SJSA1 (cell line): ENCODE results near the gene TAF11L14. TPM values are rescaled to one million over a fixed set of nuclear protein-coding genes. Genes with fewer than 3 reads are reported as not detected.
A peak's percentile ranks its signal among the peaks of the same experiment; 100 is the strongest.
"Not testable (repeated sequence)": the region's sequence is repeated elsewhere in the genome, so short reads cannot be mapped to it uniquely, and the experiment has no call there.

Source experiments
- DNase-seq, 2 experiments: peaks; one replicate each; pipeline ENCODE4 v3.0.0-alpha.2; 2015 to 2020; ENCODE audit warnings: low spot score in 2 of 2, low read depth in 1 of 2
- H3K27ac ChIP-seq: fragments of 250-450 bp; sonication (Bioruptor Pico); 2 replicates; pipeline ENCODE4 v1.5.1; 2020; ENCODE audit warnings: mild to moderate bottlenecking, moderate library complexity
- H3K27me3 ChIP-seq: fragments of 250-450 bp; sonication (Bioruptor Pico); replicated peaks from 2 replicates; pipeline ENCODE4 v1.5.1; 2020; ENCODE audit warnings: mild to moderate bottlenecking, moderate library complexity
- H3K36me3 ChIP-seq: fragments of 250-450 bp; sonication (Bioruptor Pico); 2 replicates; pipeline ENCODE4 v1.5.1; 2020; ENCODE audit warnings: mild to moderate bottlenecking
- H3K4me1 ChIP-seq: fragments of 250-450 bp; sonication (Bioruptor Pico); replicated peaks from 2 replicates; pipeline ENCODE4 v1.6.1; 2021; ENCODE audit warnings: mild to moderate bottlenecking
- H3K4me3 ChIP-seq: fragments of 250-450 bp; sonication (Bioruptor Pico); 2 replicates; pipeline ENCODE4 v1.5.1; 2020; ENCODE audit warnings: mild to moderate bottlenecking
- H3K9me3 ChIP-seq: fragments of 250-450 bp; sonication (Bioruptor Pico); replicated peaks from 2 replicates; pipeline ENCODE4 v1.5.1; 2020; ENCODE audit warnings: mild to moderate bottlenecking
- total RNA-seq: library from RNA; depleted of rRNA; stranded (reverse); fragments of >200 nt; shearing (Covaris generic); gene quantifications from 2 replicates; pipeline ENCODE4 v1.2.3, GENCODE V29; 2014; rRNA removed

TAF11L14 gene
- total RNA-seq, 1 experiment from 2014 or later: not detected

- H3K9me3 ChIP-seq, H3K36me3 ChIP-seq, H3K4me3 ChIP-seq, DNase-seq, H3K4me1 ChIP-seq, H3K27ac ChIP-seq, H3K27me3 ChIP-seq: not testable (repeated sequence)
These were observed 15.0 kb downstream of the TAF11L14 start for GRCh38 chr5:17649232-17649631.

- not testable (repeated sequence) for H3K36me3 ChIP-seq, H3K27me3 ChIP-seq, H3K4me3 ChIP-seq, H3K27ac ChIP-seq, H3K9me3 ChIP-seq, H3K4me1 ChIP-seq, DNase-seq
These were observed 21.0 kb downstream of the TAF11L14 start for GRCh38 chr5:17655201-17655759.

- Histone ChIP-seq H3K27ac (no peak overlapping the region), H3K4me1 (no peaks in the 10 kb centered on the region), H3K27me3 (no peaks in the 10 kb centered on the region), H3K9me3 (no peaks in the 10 kb centered on the region), H3K4me3 (no peak overlapping the region), H3K36me3 (no peaks in the 10 kb centered on the region)
- DNase-seq: no peak
These were observed 21.7 kb downstream of the TAF11L14 start for GRCh38 chr5:17655921-17656320.

- peaks cover 5% of the 10 kb centered on the region; the same call in 1 of the 2 replicates for H3K27me3 ChIP-seq
- no peak overlapping the region for H3K27ac ChIP-seq
- no peaks in the 10 kb centered on the region for H3K9me3 ChIP-seq
- DNase-seq: no peak
- H3K36me3 ChIP-seq: no peaks in the 10 kb centered on the region
- H3K4me1 ChIP-seq: no peaks in the 10 kb centered on the region
- no peak overlapping the region for H3K4me3 ChIP-seq
These were observed 28.9 kb downstream of the TAF11L14 start for GRCh38 chr5:17663182-17663581.

GRCh38 chr5:17665836-17666235, 31.6 kb downstream of the TAF11L14 start:
- Histone ChIP-seq H3K9me3 (no peaks in the 10 kb centered on the region), H3K36me3 (no peaks in the 10 kb centered on the region), H3K27me3 (peaks cover 5% of the 10 kb centered on the region; the same call in 1 of the 2 replicates), H3K27ac (no peak overlapping the region), H3K4me1 (no peaks in the 10 kb centered on the region), H3K4me3 (no peak overlapping the region)
- no peak for DNase-seq

GRCh38 chr5:17666726-17667235, 32.5 kb downstream of the TAF11L14 start:
- Histone ChIP-seq H3K4me1 (no peaks in the 10 kb centered on the region), H3K9me3 (peaks cover 6% of the 10 kb centered on the region; the same call in 1 of the 2 replicates), H3K36me3 (no peaks in the 10 kb centered on the region), H3K27me3 (peaks cover 5% of the 10 kb centered on the region; the same call in 1 of the 2 replicates), H3K4me3 (no peak overlapping the region), H3K27ac (no peak overlapping the region)
- DNase-seq: no peak

- H3K27ac ChIP-seq: no peak overlapping the region
- peaks cover 6% of the 10 kb centered on the region; the same call in 1 of the 2 replicates for H3K9me3 ChIP-seq
- no peaks in the 10 kb centered on the region for H3K36me3 ChIP-seq
- H3K27me3 ChIP-seq: peaks cover 5% of the 10 kb centered on the region; the same call in 1 of the 2 replicates
- no peaks in the 10 kb centered on the region for H3K4me1 ChIP-seq
- no peak for DNase-seq
- no peak overlapping the region for H3K4me3 ChIP-seq
These were observed 36.1 kb downstream of the TAF11L14 start for GRCh38 chr5:17670353-17670752.

GRCh38 chr5:17678751-17679324, 44.6 kb downstream of the TAF11L14 start:
- DNase-seq: no peak
- H3K36me3 ChIP-seq: no peaks in the 10 kb centered on the region
- no peaks in the 10 kb centered on the region for H3K9me3 ChIP-seq
- H3K4me3 ChIP-seq: no peak overlapping the region
- H3K27ac ChIP-seq: no peak overlapping the region
- no peaks in the 10 kb centered on the region for H3K27me3 ChIP-seq
- H3K4me1 ChIP-seq: peaks cover 18% of the 10 kb centered on the region

- H3K4me1 ChIP-seq: peaks cover 18% of the 10 kb centered on the region
- peak; percentile 68 to 84 for DNase-seq
- peak overlapping the region; percentile 23; the same call in 1 of the 2 replicates for H3K27ac ChIP-seq
- H3K9me3 ChIP-seq: no peaks in the 10 kb centered on the region
- no peaks in the 10 kb centered on the region for H3K36me3 ChIP-seq
- H3K4me3 ChIP-seq: no peak overlapping the region
- no peaks in the 10 kb centered on the region for H3K27me3 ChIP-seq
These were observed 45.4 kb downstream of the TAF11L14 start for GRCh38 chr5:17679597-17680203.

- no peak for DNase-seq
- no peaks in the 10 kb centered on the region for H3K27me3 ChIP-seq
- H3K9me3 ChIP-seq: no peaks in the 10 kb centered on the region
- no peak overlapping the region for H3K4me3 ChIP-seq
- H3K27ac ChIP-seq: no peak overlapping the region
- H3K4me1 ChIP-seq: peaks cover 18% of the 10 kb centered on the region
- H3K36me3 ChIP-seq: no peaks in the 10 kb centered on the region
These were observed 46.5 kb downstream of the TAF11L14 start for GRCh38 chr5:17680737-17681136.

Other genes starting within 250 kb of the TAF11L14 start
- gene TAF11L2, start 136.2 kb upstream of the TAF11L14 start, total RNA-seq: not detected in 2 replicates
- gene TAF11L3, start 116.1 kb upstream of the TAF11L14 start, total RNA-seq: not detected in 2 replicates
- not detected in 2 replicates for gene TAF11L4, start 112.7 kb upstream of the TAF11L14 start, total RNA-seq
- gene TAF11L5, start 109.2 kb upstream of the TAF11L14 start, total RNA-seq: not detected in 2 replicates
- gene TAF11L6, start 105.8 kb upstream of the TAF11L14 start, total RNA-seq: not detected in 2 replicates
- gene TAF11L7, start 48.7 kb upstream of the TAF11L14 start, total RNA-seq: not detected in 2 replicates
- not detected in 2 replicates for gene TAF11L8, start 43.5 kb upstream of the TAF11L14 start, total RNA-seq
- gene TAF11L9, start 40.1 kb upstream of the TAF11L14 start, total RNA-seq: not detected in 2 replicates
- gene TAF11L10, start 36.6 kb upstream of the TAF11L14 start, total RNA-seq: not detected in 2 replicates
- not detected in 2 replicates for gene TAF11L11, start 30.3 kb upstream of the TAF11L14 start, total RNA-seq
- not detected in 2 replicates for gene TAF11L12, start 24.1 kb upstream of the TAF11L14 start, total RNA-seq
- gene TAF11L13, start 2.4 kb upstream of the TAF11L14 start, total RNA-seq: not detected in 2 replicates